Omental fat pad (tissue), 4 donors: ENCODE measurements around the gene ZFYVE21. TPM values are rescaled to one million over a fixed set of nuclear protein-coding genes. Genes with fewer than 3 reads are reported as not detected.

Experiments
- ATAC-seq: fragments of 150-250 bp; one replicate; pipeline ENCODE4 v1.9.1; 2016; ENCODE audit warnings: mild to moderate bottlenecking, moderate library complexity; ENCODE audit not compliant: low FRiP score
- DNase-seq: peaks from one replicate; pipeline ENCODE4 v3.0.0-alpha.2; 2019; ENCODE audit warnings: low spot score
- CTCF ChIP-seq, 3 donors: fragments of 450-650 bp; IDR thresholded peaks; one replicate each; pipeline ENCODE4 v1.5.1; 2016 to 2017; ENCODE audit warnings: antibody characterized with exemption in 3 of 3, mild to moderate bottlenecking in 3 of 3, moderate library complexity in 2 of 3
- small RNA-seq: library from RNA; depleted of rRNA; stranded (forward); fragments of <200 nt; gene quantifications from one replicate; pipeline ENCODE3, GENCODE V24; 2016
- total RNA-seq, 4 donors: library from RNA; depleted of rRNA; stranded (reverse); fragments of >200 nt; gene quantifications; one replicate each; pipeline ENCODE4 v1.1.0, GENCODE V29; 2016

Gene ZFYVE21
- total RNA-seq, 4 donors from 2014 or later = 66.1 to 145 (median 97.1) TPM

GRCh38 chr14:103782376-103782775 is 66.8 kb downstream of the ZFYVE21 start:
- no peak for TF ChIP-seq CTCF (IDR thresholded peaks at IDR 0.05)
- DNase-seq = no peak
- no peak for ATAC-seq

Small RNAs within 50 kb of the gene (small RNA-seq; reads per million reads assigned to genes)
- not detected for gene RF00019

Other genes starting within 250 kb of the ZFYVE21 start
- 100 to 1,000 TPM; 173 to 275 (median 217) TPM for gene CKB, start 193.0 kb upstream of the ZFYVE21 start, total RNA-seq
- 10 to 100 TPM; 12.4 to 36.0 (median 15.1) TPM for gene TRMT61A, start 186.6 kb upstream of the ZFYVE21 start, total RNA-seq
- gene BAG5, start 153.2 kb upstream of the ZFYVE21 start, total RNA-seq = 10 to 100 TPM; 29.2 to 51.2 (median 42.9) TPM
- gene COA8, start 152.8 kb upstream of the ZFYVE21 start, total RNA-seq = 10 to 100 TPM; 15.3 to 61.5 (median 27.5) TPM
- 100 to 1,000 TPM; 195 to 349 (median 289) TPM for gene KLC1, start 86.6 kb upstream of the ZFYVE21 start, total RNA-seq
- gene XRCC3, start 359 bp upstream of the ZFYVE21 start, total RNA-seq = 1 to 10 TPM; 2.7 to 8.2 (median 4.0) TPM
- 10 to 100 TPM in 3 of 4 donors, 1 to 10 TPM in 1; 9.7 to 31.1 (median 15.0) TPM for gene PPP1R13B, start 131.8 kb downstream of the ZFYVE21 start, total RNA-seq
- gene TDRD9, start 212.6 kb downstream of the ZFYVE21 start, total RNA-seq = 1 to 10 TPM in 2 of 4 donors, under 1 TPM in 2; 0.28 to 8.0 (median 1.1) TPM
- gene RD3L, start 226.7 kb downstream of the ZFYVE21 start, total RNA-seq = not detected